Spleen (tissue), 7 donors: ENCODE measurements around the gene USH1G.

Experiments
- POLR2A ChIP-seq, 3 donors: fragments of 450-650 bp; IDR thresholded peaks; one replicate each; pipeline ENCODE4 v1.5.1; 2017; ENCODE audit warnings: antibody characterized with exemption in 3 of 3, mild to moderate bottlenecking in 1 of 3
- TF ChIP-seq, protein P1 (sequence below), 11 experiments: fragments of 200-600 bp in 7 of 11; fragments of 450-650 bp in 4 of 11; sonication (generic) in 4 of 11; IDR thresholded peaks in 8 of 11; conservative IDR thresholded peaks in 3 of 11; 1 replicate in 7 of 11; 2 replicates in 4 of 11; pipeline versions ENCODE4 v1.4.0 to v1.8.0; 2016 to 2021; ENCODE audit warnings: antibody characterized with exemption in 11 of 11, inconsistent platforms in 4 of 11, mild to moderate bottlenecking in 1 of 11
- donor health status: DM: no; HTN: no; CAD: no; lungs with moderate emphysema.
- donor health status: DM: no; HTN: no; CAD: no.
- donor health status: DM: no; HTN: no; CAD: no.

DNA sequence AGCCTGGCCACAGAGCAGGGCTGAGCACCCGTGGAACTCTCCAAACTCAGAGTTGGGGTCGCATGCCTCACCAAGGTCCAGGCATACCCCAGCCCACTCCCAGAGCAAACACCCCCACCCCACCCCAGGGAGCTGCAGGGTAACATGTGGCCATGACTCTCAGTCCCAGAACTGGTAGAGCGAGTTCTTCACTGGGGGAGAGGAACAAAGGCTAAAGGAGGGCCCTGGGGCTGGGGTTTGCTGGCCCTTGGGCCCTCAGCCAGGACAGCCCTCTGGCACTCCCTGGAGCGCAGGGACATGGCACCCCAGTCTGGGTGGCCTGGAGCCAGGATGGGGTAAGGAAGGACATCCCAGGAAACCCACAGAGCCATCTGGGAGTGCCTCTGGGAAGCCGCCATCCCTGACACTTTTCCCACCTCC, 45.3 kb upstream of the USH1G start:
- TF ChIP-seq POLR2A (IDR thresholded peaks at IDR 0.05) = no peak
- TF ChIP-seq, protein P1, sequence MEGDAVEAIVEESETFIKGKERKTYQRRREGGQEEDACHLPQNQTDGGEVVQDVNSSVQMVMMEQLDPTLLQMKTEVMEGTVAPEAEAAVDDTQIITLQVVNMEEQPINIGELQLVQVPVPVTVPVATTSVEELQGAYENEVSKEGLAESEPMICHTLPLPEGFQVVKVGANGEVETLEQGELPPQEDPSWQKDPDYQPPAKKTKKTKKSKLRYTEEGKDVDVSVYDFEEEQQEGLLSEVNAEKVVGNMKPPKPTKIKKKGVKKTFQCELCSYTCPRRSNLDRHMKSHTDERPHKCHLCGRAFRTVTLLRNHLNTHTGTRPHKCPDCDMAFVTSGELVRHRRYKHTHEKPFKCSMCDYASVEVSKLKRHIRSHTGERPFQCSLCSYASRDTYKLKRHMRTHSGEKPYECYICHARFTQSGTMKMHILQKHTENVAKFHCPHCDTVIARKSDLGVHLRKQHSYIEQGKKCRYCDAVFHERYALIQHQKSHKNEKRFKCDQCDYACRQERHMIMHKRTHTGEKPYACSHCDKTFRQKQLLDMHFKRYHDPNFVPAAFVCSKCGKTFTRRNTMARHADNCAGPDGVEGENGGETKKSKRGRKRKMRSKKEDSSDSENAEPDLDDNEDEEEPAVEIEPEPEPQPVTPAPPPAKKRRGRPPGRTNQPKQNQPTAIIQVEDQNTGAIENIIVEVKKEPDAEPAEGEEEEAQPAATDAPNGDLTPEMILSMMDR (IDR thresholded peaks at IDR 0.05 in 8 of 11, conservative IDR thresholded peaks at IDR 0.05 in 3 of 11) = no peak
